GM19455 (cell line): ENCODE data around the gene PBX4.

ENCODE experiments used
- ATAC-seq: cut with Tn5 transposase; IDR thresholded peaks from one replicate; pipeline ENCODE4 v1.9.1; 2021; ENCODE audit not compliant: unreplicated experiment

Gene PBX4

DNA sequence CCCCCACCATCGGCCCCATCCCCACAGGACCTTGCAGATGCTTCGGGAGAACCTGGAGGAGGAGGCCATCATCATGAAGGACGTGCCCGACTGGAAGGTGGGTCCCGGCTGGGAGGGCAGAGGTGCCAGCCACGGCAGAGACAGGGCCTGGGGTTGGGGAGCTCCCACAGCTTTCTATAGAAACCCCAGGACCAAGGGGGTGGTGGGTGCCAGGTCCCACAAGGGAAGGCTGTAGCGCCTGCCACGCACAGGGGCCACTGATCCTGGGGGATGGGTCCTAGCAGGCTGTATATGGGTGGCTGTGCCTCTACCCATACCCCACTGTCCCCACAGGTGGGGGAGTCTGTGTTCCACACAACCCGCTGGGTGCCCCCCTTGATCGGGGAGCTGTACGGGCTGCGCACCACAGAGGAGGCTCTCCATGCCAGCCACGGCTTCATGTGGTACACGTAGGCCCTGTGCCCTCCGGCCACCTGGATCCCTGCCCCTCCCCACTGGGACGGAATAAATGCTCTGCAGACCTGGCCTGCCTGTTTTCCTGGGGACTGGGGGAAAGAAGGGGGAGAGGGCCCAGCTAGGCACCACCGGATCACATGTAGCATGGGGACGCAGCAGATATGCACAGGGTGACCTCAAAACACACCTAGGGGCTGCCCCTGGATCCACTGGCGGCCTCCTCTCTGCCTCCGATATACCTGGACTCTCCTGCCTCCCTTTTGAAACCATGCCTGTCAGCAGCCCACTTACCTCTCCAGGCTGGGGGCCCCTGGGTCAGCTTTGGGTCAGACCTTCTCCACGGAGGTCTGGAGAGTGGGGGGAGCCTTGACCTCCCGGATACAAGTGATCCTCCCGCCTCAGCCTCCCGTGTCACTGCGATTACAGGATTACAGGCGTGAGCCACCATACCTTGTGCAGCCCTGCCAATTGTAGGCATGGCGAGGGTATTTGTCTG lies 90.5 kb downstream of the PBX4 start:
- no peak for ATAC-seq

DNA sequence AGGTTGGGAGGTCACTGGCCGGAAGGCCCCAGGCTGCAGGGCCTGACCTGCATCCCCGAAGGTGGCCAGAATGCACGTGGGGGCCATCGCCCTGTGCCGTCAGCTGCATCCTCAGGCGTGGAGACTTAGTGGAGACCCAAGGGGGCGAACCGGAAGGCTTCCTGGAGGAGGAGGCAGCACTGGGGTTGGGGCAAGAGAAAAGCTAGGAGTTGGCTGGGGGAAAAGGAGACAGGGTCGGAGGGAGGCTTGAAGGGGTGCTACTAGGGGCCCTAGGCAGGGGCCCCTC lies 91.2 kb downstream of the PBX4 start:
- ATAC-seq = no peak

DNA sequence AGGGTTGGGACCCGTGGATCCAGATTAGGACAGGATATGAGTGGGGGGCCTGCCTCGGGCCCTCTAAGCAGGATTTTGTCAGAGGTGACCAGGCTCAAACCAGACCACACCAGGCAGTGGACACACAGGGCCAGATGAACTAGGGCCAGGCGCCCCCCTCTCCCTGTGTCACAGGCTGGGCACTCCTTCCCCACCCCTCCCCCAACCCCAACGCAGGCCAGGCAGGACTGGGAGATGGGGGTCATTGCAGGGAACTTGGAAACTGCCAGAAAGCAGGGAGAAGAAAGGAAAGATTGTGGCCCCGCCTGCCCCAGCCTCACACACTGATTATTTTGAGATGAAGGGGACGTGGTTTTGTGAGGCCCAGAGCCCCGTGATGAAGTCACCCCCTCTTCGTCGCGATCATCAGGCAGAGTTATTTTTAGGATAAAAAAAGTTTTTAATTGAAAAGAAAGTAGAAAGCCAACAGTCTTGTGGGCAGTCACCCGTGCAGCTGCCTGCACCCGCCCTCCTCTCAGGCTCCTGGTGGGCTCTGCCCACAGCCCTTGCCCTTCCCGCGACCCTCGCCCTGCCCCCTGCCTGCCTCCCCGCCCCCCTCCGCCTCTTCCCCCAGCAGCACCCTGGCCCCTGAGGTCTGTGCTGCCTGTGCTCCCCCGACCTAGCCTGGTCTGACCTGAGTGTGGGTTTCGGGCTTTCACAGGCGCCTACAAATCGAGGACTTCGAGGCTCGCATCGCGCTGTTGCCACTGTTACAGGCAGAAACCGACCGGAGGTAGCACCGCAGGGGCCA lies 91.7 kb downstream of the PBX4 start:
- ATAC-seq = no peak

DNA sequence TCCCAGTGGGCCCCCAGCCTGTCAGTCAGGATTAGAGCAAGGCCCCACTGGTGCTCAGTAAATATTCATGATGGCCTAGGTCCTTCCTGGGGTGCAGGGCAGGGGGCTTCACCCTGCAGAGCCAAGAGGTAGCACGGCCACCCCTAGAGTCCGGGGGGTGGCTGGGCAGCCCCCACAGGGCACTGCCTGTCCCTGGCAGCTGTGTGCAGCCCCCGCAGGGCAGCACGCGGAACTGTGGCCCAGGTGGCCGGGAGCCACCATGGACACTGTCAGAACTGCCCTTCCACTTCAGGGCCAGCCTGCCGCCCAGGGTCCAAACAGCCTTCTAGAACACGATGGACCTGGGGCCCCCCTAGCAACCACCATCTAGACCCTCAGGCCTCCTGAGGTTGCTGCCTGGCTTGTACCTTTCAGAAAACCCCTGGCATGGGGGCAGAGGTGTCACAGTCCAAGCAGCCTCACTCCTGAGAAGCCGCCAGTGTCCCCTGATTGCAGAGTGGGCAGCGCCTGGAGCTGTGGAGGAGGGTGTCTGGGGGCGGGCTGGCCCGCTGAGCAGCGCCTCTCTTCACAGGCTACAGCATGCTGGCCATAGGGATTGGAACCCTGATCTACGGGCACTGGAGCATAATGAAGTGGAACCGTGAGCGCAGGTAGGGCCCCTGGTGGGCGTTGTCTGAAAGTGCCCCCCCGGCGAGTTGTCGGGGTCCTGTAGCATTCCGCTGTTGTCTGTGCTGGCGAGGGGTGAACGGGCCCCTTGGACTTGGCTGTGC lies 92.7 kb downstream of the PBX4 start:
- ATAC-seq = no peak

DNA sequence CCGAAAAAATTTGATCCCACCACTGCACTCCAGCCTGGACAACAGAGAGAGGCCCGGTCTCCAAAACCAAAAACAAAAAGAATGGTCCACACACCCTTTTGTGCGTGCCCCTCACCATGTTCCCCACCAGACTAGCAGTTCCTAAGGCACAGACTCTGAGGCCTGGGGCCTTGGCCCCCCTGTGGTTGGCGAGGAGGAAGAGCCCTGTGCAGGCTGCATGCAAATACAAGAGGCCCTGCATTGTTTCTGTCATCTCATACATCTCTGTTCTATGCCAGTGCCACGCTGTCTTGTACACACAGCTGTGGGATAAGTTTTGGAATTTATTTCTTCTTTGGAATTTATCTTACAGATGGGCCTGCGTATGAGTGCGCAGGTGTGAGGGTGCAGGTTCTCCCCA lies 94.4 kb downstream of the PBX4 start:
- ATAC-seq = no peak

DNA sequence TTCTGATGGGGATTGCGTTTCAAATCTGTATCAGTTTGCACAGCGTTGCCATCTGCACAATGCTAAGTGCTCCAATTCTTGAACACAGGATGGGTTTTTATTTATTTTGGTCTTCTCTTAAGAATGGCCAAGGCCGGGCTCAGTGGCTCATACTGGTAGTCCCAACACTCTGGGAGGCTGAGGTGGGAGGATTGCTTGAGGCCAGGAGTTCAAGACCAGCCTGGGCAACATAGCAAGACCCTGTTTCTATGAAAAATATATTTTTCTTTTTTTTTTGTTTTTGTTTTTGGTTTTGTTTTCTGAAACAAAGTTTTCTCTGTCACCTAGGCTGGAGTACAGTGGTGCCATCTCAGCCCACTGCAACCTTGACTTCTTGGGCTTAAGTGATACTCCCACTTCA lies 95.3 kb downstream of the PBX4 start:
- no peak for ATAC-seq

DNA sequence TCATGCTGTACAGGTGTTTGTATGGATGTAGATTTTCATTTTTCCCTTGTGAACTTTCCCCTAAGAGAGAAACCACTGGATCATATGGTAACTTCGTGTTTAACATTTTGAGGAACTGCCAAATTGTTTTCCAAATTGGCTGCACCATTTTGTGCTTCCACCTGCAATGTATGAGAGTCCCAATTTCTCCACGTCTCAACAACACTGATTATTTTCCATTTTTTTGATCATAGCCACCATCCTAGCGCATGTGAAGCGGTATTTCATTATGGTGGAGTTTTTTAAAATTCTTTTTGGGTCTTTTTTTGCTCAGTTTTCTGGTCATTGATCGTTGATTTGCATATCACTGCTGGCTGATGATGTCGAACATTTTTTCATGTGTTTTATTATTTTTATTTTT lies 97.5 kb downstream of the PBX4 start:
- no peak for ATAC-seq

DNA sequence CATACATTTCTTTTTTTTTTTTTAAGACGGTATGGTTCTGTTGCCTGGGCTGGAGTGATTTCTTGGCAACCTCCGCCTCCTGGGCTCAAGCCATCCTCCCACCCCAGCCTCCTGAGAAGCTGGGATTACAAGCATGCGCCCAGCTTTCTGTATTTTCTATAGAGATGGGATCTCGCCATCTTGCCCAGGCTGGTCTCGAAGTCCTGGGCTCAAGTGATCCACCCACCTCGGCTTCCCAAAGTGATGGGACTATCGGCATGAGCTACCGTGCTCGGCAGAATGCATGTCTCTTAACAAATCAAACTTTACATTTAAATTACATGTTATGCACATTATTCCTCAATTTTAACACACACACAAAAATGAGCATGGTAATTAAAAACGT lies 101.3 kb downstream of the PBX4 start:
- no peak for ATAC-seq

DNA sequence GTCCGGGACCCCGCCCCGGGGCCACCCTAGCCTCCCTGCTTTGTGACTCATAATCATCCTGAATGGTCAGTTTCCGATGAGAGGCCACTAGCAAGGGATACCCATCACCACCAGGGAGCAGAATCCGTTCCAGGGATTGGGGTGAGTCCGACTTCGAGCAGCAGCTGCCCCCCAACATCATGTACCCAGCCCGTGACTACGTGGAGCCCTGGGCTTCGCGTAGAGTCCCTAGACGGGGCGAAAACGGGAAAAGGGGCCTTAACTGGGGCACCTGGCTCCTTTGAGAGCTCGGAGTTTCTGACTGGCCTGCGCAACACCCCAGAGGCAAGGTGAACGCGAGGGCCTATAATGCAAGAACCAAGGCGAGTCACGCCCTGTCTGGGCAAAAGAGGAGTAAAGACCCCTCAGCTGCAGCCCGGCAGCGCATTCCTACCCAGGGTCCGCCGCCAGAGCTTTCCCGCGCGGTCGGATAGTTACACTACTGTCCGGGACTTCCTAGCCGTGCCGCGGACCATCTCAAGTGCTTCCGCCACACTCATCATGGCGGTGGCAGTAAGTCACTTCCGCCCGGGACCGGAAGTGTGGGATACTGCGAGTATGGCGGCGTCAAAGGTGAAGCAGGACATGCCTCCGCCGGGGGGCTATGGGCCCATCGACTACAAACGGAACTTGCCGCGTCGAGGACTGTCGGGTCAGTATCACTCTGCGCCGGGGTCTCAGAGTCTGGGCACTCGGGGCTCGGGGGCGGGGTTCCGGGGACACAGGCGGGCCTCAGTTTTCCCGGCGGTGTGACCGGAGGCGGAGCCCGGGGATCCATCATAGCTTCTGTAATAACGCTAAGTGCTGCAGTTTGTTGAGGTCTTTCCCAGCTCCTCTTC lies 102.6 kb downstream of the PBX4 start, which contains the start of gene NDUFA13:
Gene NDUFA13 (plus strand): TSS at position 584 of the 878 bp plus-strand sequence. CDS start 14 bp downstream, at position 598.
- peak; percentile 73 for ATAC-seq

DNA sequence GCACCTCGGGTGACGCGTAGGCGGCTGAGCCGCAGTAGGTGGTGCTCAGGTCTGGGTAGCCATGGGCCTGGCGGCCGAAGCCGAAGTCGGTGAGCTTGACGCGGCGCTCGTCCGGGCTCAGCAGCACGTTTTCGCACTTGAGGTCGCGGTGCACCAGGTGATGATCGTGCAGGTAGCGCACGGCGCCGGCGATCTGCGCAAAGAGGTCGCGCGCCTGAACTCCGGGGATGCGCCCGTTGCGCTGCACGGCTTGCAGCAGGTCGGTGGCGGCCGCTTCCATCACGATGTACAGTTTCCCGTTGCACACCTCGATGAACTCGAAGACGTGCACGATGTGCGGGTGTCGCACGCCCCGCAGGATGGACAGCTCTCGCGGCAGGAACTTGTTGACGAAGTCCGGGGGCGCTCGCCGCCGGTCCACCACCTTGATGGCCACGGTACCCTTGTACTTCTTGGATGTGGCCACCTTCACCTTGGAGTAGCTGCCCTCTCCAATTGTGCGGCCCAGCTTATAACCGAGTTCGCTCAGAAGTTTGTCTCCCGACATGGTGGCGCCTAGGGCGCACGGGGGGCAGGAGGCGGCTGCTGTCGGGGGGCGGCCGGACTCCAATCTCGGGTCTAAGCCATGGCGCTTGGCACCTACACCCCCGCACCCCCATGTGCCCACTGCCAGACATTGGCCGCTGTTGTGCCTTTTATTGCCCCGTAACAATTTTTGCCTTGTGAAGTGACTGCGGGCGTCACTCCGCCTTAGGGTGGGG lies 103.4 kb downstream of the PBX4 start, which contains the start of gene TSSK6:
Gene TSSK6 (minus strand): TSS at position 668 of the 761 bp plus-strand sequence. CDS start 121 bp downstream, at position 547.
- ATAC-seq = no peak

DNA sequence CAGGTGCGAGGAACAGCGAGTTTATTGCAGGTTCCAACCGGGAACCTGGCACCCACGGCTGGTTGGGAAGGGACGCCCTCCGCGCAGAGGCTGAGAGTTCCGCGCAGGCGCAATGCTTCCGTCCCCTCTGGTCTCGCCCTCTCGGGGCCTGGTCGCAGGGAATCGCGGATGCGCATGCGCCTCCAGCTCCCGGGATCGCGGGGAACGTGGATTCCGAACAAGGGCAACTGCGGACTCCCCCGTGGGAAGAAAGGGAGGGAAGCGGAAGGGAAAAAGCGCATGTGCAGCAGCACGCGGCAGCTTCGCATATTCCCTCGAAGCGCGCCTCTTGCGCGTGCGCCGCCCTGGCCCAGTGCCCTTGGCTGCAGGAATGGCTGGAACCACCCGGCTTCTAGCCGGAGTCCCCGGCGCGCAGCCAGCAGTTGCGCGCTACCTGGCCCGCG lies 104.3 kb downstream of the PBX4 start:
- no peak for ATAC-seq

DNA sequence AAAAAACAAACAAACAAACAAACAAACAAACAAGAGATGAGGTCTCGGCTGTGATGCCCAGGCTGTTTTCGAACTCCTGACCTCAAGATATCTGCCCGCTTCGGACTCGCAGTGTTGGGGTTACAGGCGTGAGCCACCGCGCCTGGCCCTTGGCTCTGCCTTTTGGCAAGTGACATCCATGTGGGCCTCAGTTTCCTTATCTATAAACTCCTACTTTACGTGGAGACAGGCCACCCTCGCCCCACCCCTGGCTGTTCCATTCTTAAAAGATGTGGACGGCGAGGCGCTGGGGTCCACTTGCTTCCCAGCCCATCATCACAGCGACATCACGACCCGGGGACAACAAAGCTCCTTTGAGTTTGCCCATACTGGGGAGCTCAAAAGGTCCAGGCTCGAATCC lies 104.8 kb downstream of the PBX4 start:
- ATAC-seq = no peak
